Keratinocyte (primary cell): ENCODE results near the gene ITSN1.

ENCODE experiments used
- CTCF ChIP-seq, 3 experiments: IDR thresholded peaks in 1 of 3; conservative IDR thresholded peaks in 1 of 3; optimal IDR thresholded peaks in 1 of 3; 2 replicates in 2 of 3; 3 replicates in 1 of 3; pipeline versions ENCODE3 to v1.5.1; 2011; ENCODE audit warnings: low read length in 3 of 3, mild to moderate bottlenecking in 3 of 3, moderate library complexity in 2 of 3, control low read depth in 1 of 3, inconsistent platforms in 1 of 3; ENCODE audit not compliant: insufficient read depth in 2 of 3; ENCODE audit errors: extremely low read depth in 1 of 3
- EZH2 ChIP-seq: IDR thresholded peaks from one replicate; pipeline ENCODE4 v1.6.1; 2012; ENCODE audit warnings: inconsistent platforms, mild to moderate bottlenecking, low read length, moderate library complexity

- no peak for TF ChIP-seq EZH2
- TF ChIP-seq CTCF (optimal IDR thresholded peaks at IDR 0.05 in 1 of 3, IDR thresholded peaks at IDR 0.05 in 1 of 3, conservative IDR thresholded peaks at IDR 0.05 in 1 of 3; ENCODE audit: extremely low read depth in 1 of 3, insufficient read depth in 2 of 3, low read length in 3 of 3): no peak
Measured at GRCh38 chr21:33841561-33841960, 199.3 kb downstream of the ITSN1 start.
